Heart left ventricle (tissue), 16 donors: ENCODE measurements around the gene CYP27C1. TPM values are rescaled to one million over a fixed set of nuclear protein-coding genes. Genes with fewer than 3 reads are reported as not detected.

ENCODE experiments used
- ATAC-seq, 4 donors: fragments of 200-7000 bp; cut with Tn5 transposase; one replicate each; pipeline ENCODE4 v1.9.1; 2020 to 2022; ENCODE audit warnings: moderate library complexity in 4 of 4, mild to moderate bottlenecking in 3 of 4, moderate number of reproducible peaks in 1 of 4
- DNase-seq, 5 donors: peaks; one replicate each; pipeline ENCODE4 v3.0.0-alpha.2; 2020
- H3K27ac ChIP-seq, 12 donors: fragments of 200-600 bp; sonication (generic) in 4 of 12; one replicate each; pipeline versions ENCODE4 v1.5.0 to v1.8.0; 2016 to 2022; ENCODE audit warnings: mild to moderate bottlenecking in 2 of 12
- H3K27me3 ChIP-seq, 9 donors: fragments of 200-600 bp; sonication (generic) in 2 of 9; one replicate each; pipeline versions ENCODE4 v1.5.1 to v1.8.0; 2016 to 2022; ENCODE audit warnings: mild to moderate bottlenecking in 3 of 9
- H3K36me3 ChIP-seq, 9 donors: fragments of 200-600 bp; sonication (generic) in 2 of 9; one replicate each; pipeline versions ENCODE4 v1.5.0 to v1.8.0; 2018 to 2022; ENCODE audit warnings: mild to moderate bottlenecking in 2 of 9
- H3K4me1 ChIP-seq, 12 donors: fragments of 200-600 bp; sonication (generic) in 4 of 12; one replicate each; pipeline versions ENCODE4 v1.5.0 to v1.8.0; 2016 to 2022; ENCODE audit warnings: mild to moderate bottlenecking in 3 of 12
- H3K4me3 ChIP-seq, 12 donors: fragments of 200-600 bp; sonication (generic) in 4 of 12; one replicate each; pipeline versions ENCODE4 v1.5.0 to v1.8.0; 2017 to 2022; ENCODE audit warnings: mild to moderate bottlenecking in 9 of 12, moderate library complexity in 4 of 12
- H3K9me3 ChIP-seq, 12 donors: fragments of 200-600 bp; sonication (generic) in 4 of 12; one replicate each; pipeline versions ENCODE4 v1.5.0 to v1.8.0; 2016 to 2022; ENCODE audit warnings: mild to moderate bottlenecking in 1 of 12
- POLR2A ChIP-seq, 2 donors: fragments of 450-650 bp; IDR thresholded peaks; one replicate each; pipeline ENCODE4 v1.6.1; 2017; ENCODE audit warnings: antibody characterized with exemption in 2 of 2, mild to moderate bottlenecking in 2 of 2, moderate library complexity in 2 of 2
- WGBS, 4 donors: extraction: QIAGEN DNeasy Blood & Tissue Kit in 2 of 4; methylation state at CpG; one replicate each; pipeline versions ENCODE4 v1.1.5 to v1.1.7; 2013 to 2018; 5-methylcytosine and 5-hydroxymethylcytosine counted together
- intact Hi-C, 10 donors: fragments of 100-400 bp; cut with DNase I; formaldehyde crosslinking; loops; one replicate each; pipeline versions ENCODE4 v1.11.1 to v1.14.2; 2022
- polyA plus RNA-seq, 2 donors: library from polyadenylated mRNA; stranded (reverse); fragments of 200-250 nt; gene quantifications; one replicate each; pipeline ENCODE4 v1.2.3, GENCODE V29; 2013
- total RNA-seq, 9 donors: library from RNA; depleted of rRNA in 2 of 9; stranded (reverse); fragments of >200 nt in 2 of 9; fragmentation: NEBNext Ultra II Directional in 3 of 9; extraction: Animal tissue kit (Norgen Biotek cat#: 25700) in 3 of 9; gene quantifications; one replicate each; pipeline versions ENCODE4 v1.1.0 to v1.2.4, GENCODE V29; 2016 to 2023
- TF ChIP-seq, protein P1 (sequence below), 12 donors: fragments of 200-600 bp; sonication (generic) in 4 of 12; IDR thresholded peaks; one replicate each; pipeline versions ENCODE4 v1.5.0 to v1.8.0; 2018 to 2022; ENCODE audit warnings: antibody characterized with exemption in 12 of 12, mild to moderate bottlenecking in 5 of 12
- donor health status: ischemic (EF 13 %, LVEDD 7.1; RV severe dilation, severe dysfunction).
- donor health status: healthy with polysubstance abuse.
- donor health status: DM: no; HTN: yes; CAD: no.
- donor health status: DM: no; HTN: no; CAD: no.
- donor health status: ischemic (EF 25% LVEDD 6.9; RV normal size, moderate dysfunction).
- donor health status: ischemic (EF 25% LVEDD 5.7; RV mildly dilated, moderate dysfunction).
- donor health status: healthy.
- donor health status: DM: yes; HTN: yes; CAD: no.
- donor health status: ischemic (EF 35%, LVEDD 5.7; RV mildly dilated, moderate dysfunction).
- donor health status: nonischemic (EF 11% LVEDD 7.7; RV severe dilation, severe dysfunction).
- donor health status: DM: yes; HTN: yes; CAD: no.
- donor health status: PGD.
- donor health status: ischemic (EF 29% LVEDD 5.4; RV normal size, mild dysfunction).
- donor health status: nonischemic (EF 23%, LVEDD 6.1; RV moderate dilation, normal function).

The CYP27C1 gene
- total and polyA plus RNA-seq, 11 donors = 0.06 to 0.44 (median 0.12) TPM; not detected in 8

GRCh38 chr2:127170452-127171197 lies 49.5 kb downstream of the CYP27C1 start:
- intact Hi-C loops = loop anchor here in 2 of 10 donors (10.0 kb wide), 2 partner anchors 96 to 106 kb away; no protein-coding TSS in a partner anchor
- no peak for TF ChIP-seq POLR2A (IDR thresholded peaks at IDR 0.05)
- TF ChIP-seq, protein P1, sequence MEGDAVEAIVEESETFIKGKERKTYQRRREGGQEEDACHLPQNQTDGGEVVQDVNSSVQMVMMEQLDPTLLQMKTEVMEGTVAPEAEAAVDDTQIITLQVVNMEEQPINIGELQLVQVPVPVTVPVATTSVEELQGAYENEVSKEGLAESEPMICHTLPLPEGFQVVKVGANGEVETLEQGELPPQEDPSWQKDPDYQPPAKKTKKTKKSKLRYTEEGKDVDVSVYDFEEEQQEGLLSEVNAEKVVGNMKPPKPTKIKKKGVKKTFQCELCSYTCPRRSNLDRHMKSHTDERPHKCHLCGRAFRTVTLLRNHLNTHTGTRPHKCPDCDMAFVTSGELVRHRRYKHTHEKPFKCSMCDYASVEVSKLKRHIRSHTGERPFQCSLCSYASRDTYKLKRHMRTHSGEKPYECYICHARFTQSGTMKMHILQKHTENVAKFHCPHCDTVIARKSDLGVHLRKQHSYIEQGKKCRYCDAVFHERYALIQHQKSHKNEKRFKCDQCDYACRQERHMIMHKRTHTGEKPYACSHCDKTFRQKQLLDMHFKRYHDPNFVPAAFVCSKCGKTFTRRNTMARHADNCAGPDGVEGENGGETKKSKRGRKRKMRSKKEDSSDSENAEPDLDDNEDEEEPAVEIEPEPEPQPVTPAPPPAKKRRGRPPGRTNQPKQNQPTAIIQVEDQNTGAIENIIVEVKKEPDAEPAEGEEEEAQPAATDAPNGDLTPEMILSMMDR (IDR thresholded peaks at IDR 0.05) = no peak

DNA sequence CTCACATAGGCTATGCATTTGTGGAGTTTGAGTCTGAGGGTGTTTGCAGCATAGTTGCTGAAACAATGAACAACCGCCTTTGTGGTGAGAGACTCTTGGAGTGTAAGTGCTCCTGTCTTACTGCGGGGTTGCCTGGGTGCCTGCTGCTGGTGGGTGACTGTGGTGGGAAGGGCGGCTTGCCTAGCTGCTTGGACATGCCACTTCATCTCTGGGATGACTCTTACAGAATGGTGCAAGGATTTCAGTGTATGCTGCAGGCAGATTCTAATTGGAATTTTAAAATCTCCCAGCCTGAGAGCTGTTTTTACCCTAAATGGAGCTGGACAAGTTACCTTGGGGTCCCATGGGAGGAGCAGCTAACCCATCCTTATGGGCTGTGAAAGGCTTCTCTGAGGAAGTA lies 50.1 kb downstream of the CYP27C1 start:
- Histone ChIP-seq H3K27me3 (no peaks in the 10 kb centered on the region), H3K4me3 (no peak overlapping the region), H3K36me3 (no peaks in the 10 kb centered on the region), H3K9me3 (no peaks in the 10 kb centered on the region), H3K27ac (no peak overlapping the region), H3K4me1 (peaks cover 0 to 25% (median 5%) of the 10 kb centered on the region in 12 donors)
- DNase-seq = no peak
- 76 to 97% (median 91%) methylated on average over 3 of the region's 3 CpGs for whole genome bisulfite sequencing, 4 donors
- intact Hi-C loops = loop anchor here in 2 of 10 donors (10.0 kb wide), 2 partner anchors 95 to 105 kb away; no protein-coding TSS in a partner anchor
- TF ChIP-seq, protein P1 (IDR thresholded peaks at IDR 0.05) = no peak
- TF ChIP-seq POLR2A (IDR thresholded peaks at IDR 0.05) = no peak
- ATAC-seq = no peak

More at GRCh38 chr2:127170452-127171197, 49.5 kb downstream of the CYP27C1 start:
- H3K9me3 ChIP-seq = no peaks in the 10 kb centered on the region
- no peak overlapping the region for H3K27ac ChIP-seq
- H3K36me3 ChIP-seq = no peaks in the 10 kb centered on the region
- no peaks in the 10 kb centered on the region for H3K27me3 ChIP-seq
- H3K4me3 ChIP-seq = no peak overlapping the region
- ATAC-seq (no peak), DNase-seq (no peak)
- H3K4me1 ChIP-seq = peaks cover 0 to 31% (median 8%) of the 10 kb centered on the region in 12 donors
- WGBS, 4 donors = 76 to 84% (median 80%) methylated on average over 7 to 10 of the region's 10 CpGs

DNA sequence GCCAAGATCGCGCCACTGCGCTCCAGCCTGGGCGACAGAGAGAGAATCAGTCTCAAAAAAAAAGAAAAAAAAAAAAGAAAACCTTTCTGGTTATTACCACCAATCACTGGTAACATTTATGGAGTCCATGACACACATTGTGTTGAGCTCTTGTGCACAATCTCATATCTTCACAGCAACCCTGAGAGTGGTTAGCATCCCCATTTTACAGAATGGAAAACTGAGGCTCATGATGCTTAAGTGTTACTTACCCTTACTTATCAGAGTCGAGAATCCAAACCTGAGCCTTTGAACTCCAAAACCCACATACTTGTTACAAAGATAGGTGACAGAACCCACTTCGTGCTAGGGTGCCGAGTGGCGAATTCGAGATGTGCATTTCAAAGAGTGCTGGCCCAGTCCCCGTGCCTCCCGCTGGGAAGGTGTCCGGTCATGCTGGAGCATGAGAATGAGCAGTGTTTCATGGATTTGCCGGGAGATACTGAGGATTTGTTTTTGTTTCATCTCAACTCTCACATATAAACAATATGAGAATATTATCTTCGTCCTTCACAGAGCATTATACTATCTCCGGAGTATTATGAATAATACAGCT lies 50.9 kb downstream of the CYP27C1 start:
- ATAC-seq (no peak), DNase-seq (no peak)
- 86 to 90% (median 87%) methylated on average over 15 of the region's 15 CpGs for WGBS, 4 donors
- Histone ChIP-seq H3K4me3 (no peak overlapping the region), H3K36me3 (no peaks in the 10 kb centered on the region), H3K27ac (no peak overlapping the region), H3K27me3 (no peaks in the 10 kb centered on the region), H3K4me1 (peaks cover 0 to 19% (median 2%) of the 10 kb centered on the region in 12 donors), H3K9me3 (no peaks in the 10 kb centered on the region)
- intact Hi-C loops = no loop called here
- no peak for TF ChIP-seq POLR2A (IDR thresholded peaks at IDR 0.05)
- TF ChIP-seq, protein P1 (IDR thresholded peaks at IDR 0.05) = no peak

DNA sequence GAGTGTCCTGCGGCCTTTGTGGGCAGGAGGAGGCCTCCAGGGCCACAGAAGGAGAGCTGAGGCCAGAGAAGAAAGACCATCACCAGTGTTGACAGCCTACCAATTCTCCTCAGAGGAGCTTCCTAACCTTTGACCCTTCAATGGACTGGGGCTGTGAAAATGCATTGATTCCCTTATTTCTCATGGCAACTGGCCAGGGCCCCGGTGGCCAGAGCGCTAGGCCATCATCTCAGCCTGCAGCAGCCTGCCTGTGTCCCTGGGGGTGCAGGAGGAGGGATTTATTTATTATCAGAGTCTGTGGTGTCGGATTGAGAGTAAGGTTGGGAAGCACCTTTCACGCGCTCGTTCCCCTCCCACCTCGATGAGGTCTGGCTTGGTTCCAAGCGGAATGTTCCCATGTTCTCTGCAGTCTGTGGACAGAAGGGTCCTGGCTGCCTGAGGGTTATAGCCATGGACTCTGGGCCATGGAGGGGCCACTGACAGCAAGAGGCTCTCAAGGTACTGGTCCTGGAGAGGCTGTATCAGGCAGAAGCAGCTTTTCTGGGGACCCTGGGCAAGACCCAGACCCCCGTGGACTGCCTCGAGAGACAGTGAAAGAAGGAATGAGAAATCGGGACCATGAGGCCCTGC lies 53.8 kb downstream of the CYP27C1 start:
- Histone ChIP-seq H3K27me3 (no peaks in the 10 kb centered on the region), H3K9me3 (no peaks in the 10 kb centered on the region), H3K4me1 (no peaks in the 10 kb centered on the region), H3K27ac (no peak overlapping the region), H3K36me3 (no peaks in the 10 kb centered on the region), H3K4me3 (no peak overlapping the region)
- TF ChIP-seq, protein P1 (IDR thresholded peaks at IDR 0.05) = no peak
- no peak for TF ChIP-seq POLR2A (IDR thresholded peaks at IDR 0.05)
- DNase-seq (no peak), ATAC-seq (no peak)
- intact Hi-C loops = no loop called here
- 58 to 76% (median 63%) methylated on average over 11 to 12 of the region's 12 CpGs for WGBS, 4 donors
